Breast epithelium (tissue), 4 donors: Measurements from ENCODE around the gene IQCE. TPM values are rescaled to one million over a fixed set of nuclear protein-coding genes. Genes with fewer than 3 reads are reported as not detected.

Source experiments
- DNase-seq, 2 donors: peaks; one replicate each; pipeline ENCODE4 v3.0.0-alpha.2; 2019; ENCODE audit warnings: low spot score in 2 of 2
- H3K27ac ChIP-seq, 2 donors: fragments of 200-600 bp; sonication (generic) in 1 of 2; one replicate each; pipeline ENCODE4 v1.5.1; 2016 to 2019; ENCODE audit warnings: mild to moderate bottlenecking in 1 of 2
- H3K27me3 ChIP-seq, 2 donors: fragments of 200-600 bp; sonication (generic) in 1 of 2; one replicate each; pipeline versions ENCODE4 v1.5.1 to v1.6.0; 2017 to 2019; ENCODE audit warnings: control low read depth in 1 of 2, mild to moderate bottlenecking in 1 of 2
- H3K36me3 ChIP-seq: fragments of 200-600 bp; one replicate; pipeline ENCODE4 v1.5.1; 2019
- H3K4me1 ChIP-seq, 2 donors: fragments of 200-600 bp; sonication (generic); one replicate each; pipeline ENCODE4 v1.5.1; 2016 to 2019; ENCODE audit warnings: control low read depth in 1 of 2
- H3K4me3 ChIP-seq, 3 donors: fragments of 200-600 bp; sonication (generic); 1 replicate in 2 of 3; 2 replicates in 1 of 3; pipeline ENCODE4 v1.5.1; 2016 to 2019; ENCODE audit warnings: mild to moderate bottlenecking in 3 of 3, moderate library complexity in 2 of 3
- H3K9me3 ChIP-seq, 2 donors: fragments of 200-600 bp; sonication (generic) in 1 of 2; one replicate each; pipeline ENCODE4 v1.5.1; 2016 to 2019; ENCODE audit warnings: control low read depth in 1 of 2
- CTCF ChIP-seq, 3 donors: fragments of 450-650 bp; IDR thresholded peaks; one replicate each; pipeline ENCODE4 v1.5.1; 2016 to 2017; ENCODE audit warnings: antibody characterized with exemption in 3 of 3, mild to moderate bottlenecking in 3 of 3, moderate library complexity in 3 of 3
- POLR2A ChIP-seq: fragments of 450-650 bp; IDR thresholded peaks from one replicate; pipeline ENCODE4 v1.6.1; 2016; ENCODE audit warnings: antibody characterized with exemption, mild to moderate bottlenecking, moderate library complexity
- POLR2AphosphoS5 ChIP-seq, 3 donors: sonication (generic); formaldehyde crosslinking; IDR thresholded peaks; one replicate each; pipeline ENCODE4 v1.6.1; 2017; ENCODE audit warnings: antibody characterized with exemption in 3 of 3
- intact Hi-C: fragments of 100-400 bp; cut with DNase I; formaldehyde crosslinking; loops from one replicate; pipeline ENCODE4 v1.15.1; 2023; ENCODE audit warnings: low total_unique reads
- total RNA-seq, 3 donors: library from RNA; depleted of rRNA; stranded (reverse); fragments of >200 nt; gene quantifications; one replicate each; pipeline ENCODE4 v1.1.0, GENCODE V29; 2016

Gene IQCE
- total RNA-seq, 3 donors from 2014 or later, result 13.4 to 22.7 (median 13.8) TPM

- Histone ChIP-seq H3K27ac (no peak overlapping the region), H3K9me3 (no peaks in the 10 kb centered on the region), H3K27me3 (no peaks in the 10 kb centered on the region), H3K4me3 (no peak overlapping the region), H3K4me1 (no peaks in the 10 kb centered on the region), H3K36me3 (no peaks in the 10 kb centered on the region)
- intact Hi-C loops, result no loop called here
- DNase-seq, result no peak
- TF ChIP-seq POLR2A (no peak), CTCF (IDR thresholded peaks at IDR 0.05) (no peak), POLR2AphosphoS5 (IDR thresholded peaks at IDR 0.05) (no peak)
These were observed 98.4 kb downstream of the IQCE start for GRCh38 chr7:2657208-2657607.

DNA sequence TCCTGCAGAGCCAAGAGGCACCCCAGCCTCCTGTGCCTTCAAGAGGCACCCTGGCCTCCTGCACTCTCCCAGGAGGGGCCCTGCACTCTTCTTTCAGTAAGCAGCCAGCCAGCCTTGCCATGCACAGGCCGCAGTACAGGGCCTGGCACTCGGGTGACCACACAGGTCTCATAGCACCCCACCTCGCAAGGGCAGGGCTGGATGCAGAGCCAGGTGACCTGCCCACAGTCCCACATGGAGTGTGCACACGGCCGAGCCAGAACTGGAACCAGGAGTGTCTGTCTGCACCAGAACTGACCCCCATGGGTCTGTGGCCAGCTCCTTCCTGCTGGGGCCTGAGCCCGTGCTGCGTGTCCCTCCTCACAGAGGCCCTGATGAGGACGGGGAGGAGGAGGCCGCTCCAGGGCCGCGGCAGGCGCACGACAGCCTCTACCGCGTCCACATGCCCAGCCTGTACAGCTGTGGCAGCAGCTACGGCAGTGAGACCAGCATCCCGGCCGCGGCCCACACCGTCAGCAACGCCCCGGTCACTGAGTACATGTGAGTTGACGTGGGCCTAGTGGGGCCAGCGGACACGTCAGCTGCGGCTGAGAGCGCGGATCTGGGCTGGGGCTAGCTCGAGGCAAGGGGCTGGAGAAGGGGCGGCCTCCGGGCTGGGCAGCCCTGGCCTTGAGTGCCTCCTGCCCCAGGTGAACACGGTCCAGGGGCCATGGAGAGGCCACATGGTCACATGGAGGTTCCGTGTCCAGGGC, 99.3 kb downstream of the IQCE start:
- Histone ChIP-seq H3K4me1 (no peaks in the 10 kb centered on the region), H3K27ac (no peak overlapping the region), H3K36me3 (no peaks in the 10 kb centered on the region), H3K9me3 (no peaks in the 10 kb centered on the region), H3K27me3 (no peaks in the 10 kb centered on the region), H3K4me3 (no peak overlapping the region)
- intact Hi-C loops, result no loop called here
- TF ChIP-seq POLR2AphosphoS5 (IDR thresholded peaks at IDR 0.05) (no peak), CTCF (IDR thresholded peaks at IDR 0.05) (no peak), POLR2A (no peak)
- DNase-seq, result no peak

- Histone ChIP-seq H3K27me3 (no peaks in the 10 kb centered on the region), H3K36me3 (no peaks in the 10 kb centered on the region), H3K27ac (no peak overlapping the region), H3K9me3 (no peaks in the 10 kb centered on the region), H3K4me3 (no peak overlapping the region), H3K4me1 (no peaks in the 10 kb centered on the region)
- no peak for TF ChIP-seq CTCF (IDR thresholded peaks at IDR 0.05)
- TF ChIP-seq POLR2A, result no peak
- TF ChIP-seq POLR2AphosphoS5 (IDR thresholded peaks at IDR 0.05), result no peak
- intact Hi-C loops, result no loop called here
- DNase-seq, result no peak
These were observed 100.2 kb downstream of the IQCE start for GRCh38 chr7:2658941-2659340.

DNA sequence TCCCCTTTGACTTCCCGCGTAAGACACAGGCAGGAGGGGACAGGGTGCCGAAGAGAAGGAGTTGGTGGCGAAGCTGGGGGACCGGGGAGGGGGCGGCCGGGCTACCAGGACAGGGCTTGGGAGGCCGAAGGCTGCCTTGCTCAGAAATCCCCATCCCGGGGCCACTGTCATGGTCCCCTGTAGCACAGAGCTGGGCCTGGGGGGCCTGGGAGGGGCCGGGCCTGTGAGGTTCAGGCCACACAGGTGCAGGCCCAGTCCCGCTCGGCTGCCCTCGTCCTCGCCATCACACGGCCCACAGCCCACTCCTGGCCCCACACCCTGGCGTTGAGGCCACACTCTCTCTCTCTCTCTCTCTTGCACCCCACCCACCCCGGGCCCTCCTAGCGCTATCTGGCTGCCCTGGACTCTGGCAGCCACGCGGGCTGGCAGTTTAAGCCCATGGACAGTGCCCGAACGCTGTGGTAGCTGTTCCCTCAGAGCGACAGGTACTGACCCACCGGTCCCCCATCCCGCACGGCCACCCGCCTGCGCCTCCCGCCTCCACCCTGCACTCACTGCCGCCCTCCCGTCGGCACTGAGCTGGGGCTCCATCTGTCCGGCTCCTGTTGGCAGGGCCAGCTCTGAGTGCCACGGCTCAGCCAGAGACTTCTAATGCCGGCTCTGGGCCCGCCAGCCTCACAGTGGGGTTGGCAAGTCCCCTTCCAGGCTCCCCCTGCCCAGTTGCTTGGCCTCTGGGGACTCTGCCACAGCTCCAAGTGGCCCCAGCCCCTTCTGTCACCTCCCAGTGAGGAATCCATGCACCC, 101.0 kb downstream of the IQCE start:
- intact Hi-C loops, result no loop called here
- no peak overlapping the region for H3K27ac ChIP-seq
- H3K4me3 ChIP-seq, result no peak overlapping the region
- no peaks in the 10 kb centered on the region for H3K27me3 ChIP-seq
- no peaks in the 10 kb centered on the region for H3K36me3 ChIP-seq
- TF ChIP-seq POLR2AphosphoS5 (IDR thresholded peaks at IDR 0.05), result no peak
- no peaks in the 10 kb centered on the region for H3K9me3 ChIP-seq
- no peaks in the 10 kb centered on the region for H3K4me1 ChIP-seq
- no peak for DNase-seq

- Histone ChIP-seq H3K27me3 (no peaks in the 10 kb centered on the region), H3K9me3 (no peaks in the 10 kb centered on the region), H3K27ac (no peak overlapping the region), H3K4me3 (no peak overlapping the region), H3K4me1 (no peaks in the 10 kb centered on the region), H3K36me3 (no peaks in the 10 kb centered on the region)
- TF ChIP-seq CTCF (IDR thresholded peaks at IDR 0.05), result no peak
- TF ChIP-seq POLR2AphosphoS5 (IDR thresholded peaks at IDR 0.05), result no peak
- TF ChIP-seq POLR2A, result no peak
- intact Hi-C loops, result no loop called here
- DNase-seq, result no peak
These were observed 101.7 kb downstream of the IQCE start for GRCh38 chr7:2660359-2661095.
